A549 (cell line): ENCODE results near the gene METTL1. TPM values are rescaled to one million over a fixed set of nuclear protein-coding genes. Genes with fewer than 3 reads are reported as not detected.

Experiments
- ATAC-seq, 2 experiments: fragments of 200-7000 bp in 1 of 2; fragments of >200 bp in 1 of 2; cut with Nextera tagmentation in 1 of 2; cut with Tn5 transposase in 1 of 2; 3 replicates each; pipeline versions ENCODE4 v1.8.0 to v1.9.1; 2018 to 2020; ENCODE audit warnings: mild to moderate bottlenecking in 1 of 2, moderate library complexity in 1 of 2
- CTCF ChIA-PET: fragments of 300-600 bp; sonication (Branson Sonifier 250); formaldehyde crosslinking; extraction: SDS; loops from one replicate; lab custom pipeline; 2021; ENCODE audit warnings: antibody characterized with exemption, inconsistent platforms; lab: Yijun Ruan, JAX
- POLR2A ChIA-PET: fragments of 350-600 bp; formaldehyde crosslinking; extraction: SDS; loops from one replicate; lab custom pipeline; 2021; ENCODE audit warnings: antibody characterized with exemption, inconsistent platforms; lab: Yijun Ruan, JAX
- DNase-seq, 2 experiments: peaks; one replicate each; pipeline versions ENCODE4 v3.0.0 to v3.0.0-alpha.2; 2011 to 2016; ENCODE audit warnings: low read depth in 1 of 2, low spot score in 1 of 2
- FAIRE-seq: peaks from 2 replicates; lab custom pipeline; 2011; peaks lifted over from hg19 to GRCh38; lab: Jason Lieb, UNC
- H3K27ac ChIP-seq, 2 experiments: fragments of >200 bp; sonication (Bioruptor Twin); formaldehyde crosslinking; 3 replicates each; pipeline ENCODE4 v1.5.1; 2016 to 2017
- H3K4me1 ChIP-seq: fragments of >200 bp; sonication (Bioruptor Twin); formaldehyde crosslinking; 3 replicates; pipeline ENCODE4 v1.6.1; 2016
- H3K4me2 ChIP-seq: fragments of >200 bp; sonication (Bioruptor Twin); formaldehyde crosslinking; 3 replicates; pipeline ENCODE4 v1.6.1; 2016
- H3K4me3 ChIP-seq: fragments of >200 bp; sonication (Bioruptor Twin); formaldehyde crosslinking; 3 replicates; pipeline ENCODE4 v1.5.1; 2016
- H3K9me3 ChIP-seq: fragments of >200 bp; sonication (Bioruptor Twin); formaldehyde crosslinking; 3 replicates; pipeline ENCODE4 v1.6.1; 2016
- CEBPB ChIP-seq, 2 experiments: fragments of >200 bp in 1 of 2; sonication (Bioruptor Twin) in 1 of 2; formaldehyde crosslinking in 1 of 2; IDR thresholded peaks; 2 replicates each; pipeline ENCODE4 v1.6.1; 2012 to 2016
- CHD4 ChIP-seq: fragments of 200-600 bp; sonication (generic); IDR thresholded peaks from 2 replicates; pipeline ENCODE4 v1.6.1; 2016; ENCODE audit warnings: antibody characterized with exemption, mild to moderate bottlenecking, borderline replicate concordance
- ELK1 ChIP-seq: fragments of 150-350 bp; IDR thresholded peaks from 2 replicates; pipeline ENCODE4 v1.6.1; 2014; ENCODE audit warnings: low read depth, mild to moderate bottlenecking, low read length
- EP300 ChIP-seq, 2 experiments: fragments of >200 bp; sonication (Bioruptor Twin); formaldehyde crosslinking; IDR thresholded peaks; 2 replicates in 1 of 2; 3 replicates in 1 of 2; pipeline ENCODE4 v1.6.1; 2016 to 2017
- JUN ChIP-seq, 2 experiments: fragments of >200 bp; sonication (Bioruptor Twin); formaldehyde crosslinking; IDR thresholded peaks; 2 replicates in 1 of 2; 3 replicates in 1 of 2; pipeline ENCODE4 v1.6.1; 2016 to 2017
- MAZ ChIP-seq: fragments of 150-350 bp; IDR thresholded peaks from 2 replicates; pipeline ENCODE4 v1.6.1; 2014; ENCODE audit warnings: antibody characterized with exemption, low read depth, low read length, borderline replicate concordance
- MYC ChIP-seq: IDR thresholded peaks from 2 replicates; pipeline ENCODE4 v1.6.1; 2012; ENCODE audit warnings: mild to moderate bottlenecking, inconsistent platforms, low read length, improper control_type of control experiment, borderline replicate concordance
- NFE2L2 ChIP-seq: fragments of 150-350 bp; conservative IDR thresholded peaks from 2 replicates; pipeline ENCODE4 v1.6.1; 2014; ENCODE audit warnings: low read length
- PBX3 ChIP-seq: IDR thresholded peaks from 2 replicates; pipeline ENCODE4 v1.6.1; 2012
- RARB ChIP-seq: fragments of 250-450 bp; sonication (Bioruptor Pico); IDR thresholded peaks from 2 replicates; pipeline ENCODE4 v1.8.0; 2021; ENCODE audit warnings: mild to moderate bottlenecking, moderate library complexity
- SREBF2 ChIP-seq: fragments of 450-650 bp; IDR thresholded peaks from 2 replicates; pipeline ENCODE4 v1.6.1; 2014; ENCODE audit warnings: mild to moderate bottlenecking, moderate library complexity
- TP53 ChIP-seq: fragments of 250-450 bp; sonication (Bioruptor Pico); IDR thresholded peaks from 2 replicates; pipeline ENCODE4 v1.5.0; 2021; ENCODE audit warnings: mild to moderate bottlenecking, moderate library complexity
- ZNF302 ChIP-seq: fragments of 250-450 bp; sonication (Bioruptor Pico); IDR thresholded peaks from 2 replicates; pipeline ENCODE4 v1.9.0; 2021; ENCODE audit warnings: inconsistent platforms, mild to moderate bottlenecking, moderate library complexity
- ZSCAN20 ChIP-seq: fragments of 250-450 bp; sonication (Bioruptor Pico); IDR thresholded peaks from 2 replicates; pipeline ENCODE4 v1.8.0; 2022; ENCODE audit warnings: mild to moderate bottlenecking, moderate library complexity
- WGBS: methylation state at CpG from one replicate; pipeline ENCODE4 v1.1.6; 2017; ENCODE audit errors: missing lambda C conversion rate; 5-methylcytosine and 5-hydroxymethylcytosine counted together
- polyA plus RNA-seq, 4 experiments: library from polyadenylated mRNA; depleted of rRNA in 3 of 4; stranded (reverse); fragments of >200 nt; fragmentation: RNase III in 1 of 4; extraction: RNeasy Plus Mini Kit Qiagen cat#74134 plus additional on column Dnase treatment in 1 of 4; gene quantifications; 2 replicates in 3 of 4; 3 replicates in 1 of 4; pipeline ENCODE4 v1.2.3, GENCODE V29; 2011 to 2017

The METTL1 gene
- polyA plus RNA-seq, 2 of the 4 experiments (the other 2 are of a cell fraction), result 55.2 to 60.2 TPM

GRCh38 chr12:57754411-57755193 is 17.3 kb downstream of the METTL1 start, which contains the start of gene MARCHF9:
MARCHF9 (plus strand) TSS chr12:57755103; CDS start chr12:57755529, 426 bp downstream.
- FAIRE-seq, result no peak
- Histone ChIP-seq H3K4me2 (peak within 1 kb of the TSS; percentile 99), H3K4me3 (peak within 1 kb of the TSS; percentile 77), H3K9me3 (no peaks in the 10 kb centered on the region), H3K27ac (peak within 1 kb of the TSS; percentile 71 to 94), H3K4me1 (peaks cover 34% of the 10 kb centered on the region)
- peak in 1 of 2 experiments; percentile 59 for DNase-seq
- WGBS, result 7% methylated on average over 7 of the region's 41 CpGs
- ChIA-PET CTCF (interaction anchor here (1.2 to 4.1 kb wide), 3 partner anchors 13 to 162 kb away, joined by 3 to 117 read pairs (median 22); partner anchors contain the start of gene CYP27B1), POLR2A (no interaction called here)
- ATAC-seq, result peak; percentile 21 to 32; a peak in 3 of 6 replicates
- 0 out of 5 replicates have a peak, but pooled peaks of 1 of the 2 experiments have one; percentile 25 for TF ChIP-seq JUN (IDR thresholded peaks at IDR 0.05)
- TF ChIP-seq PBX3, result no peak

- H3K4me2 ChIP-seq, result peak overlapping the region; percentile 99
- no peak overlapping the region for H3K4me3 ChIP-seq
- DNase-seq (no peak), ATAC-seq (no peak), FAIRE-seq (no peak)
- H3K27ac ChIP-seq, result peak overlapping the region in 1 of 2 experiments; percentile 94; a peak in 4 of 6 replicates
- H3K9me3 ChIP-seq, result no peaks in the 10 kb centered on the region
- H3K4me1 ChIP-seq, result peaks cover 34% of the 10 kb centered on the region
- POLR2A ChIA-PET, result no interaction called here
- TF ChIP-seq ELK1 (no peak), NFE2L2 (no peak), TP53 (CRISPR knock-in tag) (no peak), CHD4 (no peak), RARB (CRISPR knock-in tag) (no peak), MYC (no peak), SREBF2 (no peak), MAZ (no peak), EP300 (IDR thresholded peaks at IDR 0.05) (no peak)
- WGBS, result 18% methylated on average over 1 of the region's 1 CpG
- CTCF ChIA-PET, result interaction anchor here (4.1 kb wide), 1 partner anchor 14 kb away, joined by 117 read pairs; the partner anchor contains the start of gene CYP27B1
Measured at GRCh38 chr12:57753756-57754337, 18.1 kb downstream of the METTL1 start.

DNA sequence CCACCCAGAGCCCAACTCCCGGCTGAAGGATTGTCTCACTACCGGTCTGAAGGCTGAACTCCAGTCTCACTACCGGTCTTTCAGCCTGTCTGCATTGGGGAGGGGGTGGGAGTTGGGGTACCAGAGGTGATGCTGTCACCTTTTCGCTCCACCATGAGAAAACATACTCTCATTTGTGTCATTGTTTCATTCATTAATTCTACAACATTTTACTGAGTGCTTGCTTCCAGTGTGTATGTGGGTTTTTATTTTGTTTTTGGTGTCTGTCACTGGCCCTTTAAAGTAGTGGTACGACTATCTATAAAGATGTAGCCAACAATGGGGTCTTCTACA is 19.3 kb downstream of the METTL1 start:
- Histone ChIP-seq H3K4me3 (peak overlapping the region; percentile 38), H3K4me2 (peak overlapping the region; percentile 88), H3K4me1 (peaks cover 34% of the 10 kb centered on the region), H3K27ac (peak overlapping the region; percentile 74 to 85), H3K9me3 (no peaks in the 10 kb centered on the region)
- FAIRE-seq (no peak), ATAC-seq (peak; percentile 70 to 79; a peak in 4 of 6 replicates), DNase-seq (no peak)
- ChIA-PET POLR2A (interaction anchor here (1.0 kb wide), 2 partner anchors 20 to 26 kb away, joined by 3 read pairs; partner anchors contain the start of genes EEF1AKMT3 and METTL1), CTCF (interaction anchor here (1.0 kb wide), 1 partner anchor 27 kb away, joined by 3 read pairs; no protein-coding TSS in a partner anchor)
- WGBS, result 2% methylated on average over 5 of the region's 5 CpGs
- TF ChIP-seq CEBPB (IDR thresholded peaks at IDR 0.05) (no peak), ZSCAN20 (CRISPR knock-in tag) (no peak), ZNF302 (CRISPR knock-in tag) (no peak)
